NCI-H1930 (cell line): ENCODE data around the gene MAP7D1.
A peak's percentile ranks its signal among the peaks of the same experiment; 100 is the strongest.

Experiments
- DNase-seq, 2 experiments: peaks; one replicate each; lab custom pipeline; 2025; lab: John Stamatoyannopoulos, UW

Gene MAP7D1

GRCh38 chr1:36126797-36127500 is 29.0 kb upstream of the MAP7D1 start:
- DNase-seq: no peak

- DNase-seq: no peak
These were observed 27.6 kb upstream of the MAP7D1 start for GRCh38 chr1:36128126-36128904.

- DNase-seq: no peak
These were observed 27.1 kb upstream of the MAP7D1 start for GRCh38 chr1:36128905-36129206.

GRCh38 chr1:36132029-36132428 is 23.9 kb upstream of the MAP7D1 start:
- no peak for DNase-seq

GRCh38 chr1:36133484-36133883 is 22.5 kb upstream of the MAP7D1 start:
- DNase-seq: no peak

- DNase-seq: no peak
These were observed 21.9 kb upstream of the MAP7D1 start for GRCh38 chr1:36134031-36134430.

GRCh38 chr1:36134505-36135329 is 21.2 kb upstream of the MAP7D1 start:
- DNase-seq: peak; percentile 6 to 25

GRCh38 chr1:36135330-36135667 is 20.7 kb upstream of the MAP7D1 start:
- DNase-seq: no peak

GRCh38 chr1:36135796-36136195 is 20.2 kb upstream of the MAP7D1 start:
- DNase-seq: no peak

GRCh38 chr1:36136535-36136934 is 19.4 kb upstream of the MAP7D1 start:
- no peak for DNase-seq

GRCh38 chr1:36137226-36137625 is 18.7 kb upstream of the MAP7D1 start:
- no peak for DNase-seq

GRCh38 chr1:36137776-36138175 is 18.2 kb upstream of the MAP7D1 start:
- DNase-seq: no peak

GRCh38 chr1:36139521-36139920 is 16.4 kb upstream of the MAP7D1 start:
- DNase-seq: no peak

GRCh38 chr1:36142121-36142520 is 13.8 kb upstream of the MAP7D1 start:
- DNase-seq: no peak

GRCh38 chr1:36143424-36143823 is 12.5 kb upstream of the MAP7D1 start:
- DNase-seq: no peak

- no peak for DNase-seq
These were observed 11.5 kb upstream of the MAP7D1 start for GRCh38 chr1:36144413-36144812.

GRCh38 chr1:36148821-36149236 is 7.1 kb upstream of the MAP7D1 start:
- no peak for DNase-seq

- DNase-seq: peak; percentile 98 to 99
These were observed 6.6 kb upstream of the MAP7D1 start, which contains the start of gene TRAPPC3 for GRCh38 chr1:36149237-36149972. TSS of gene TRAPPC3 (minus strand) at chr1:36149486. CDS start at chr1:36149378, 108 bp downstream.

- no peak for DNase-seq
These were observed 6.0 kb upstream of the MAP7D1 start for GRCh38 chr1:36149973-36150295.

GRCh38 chr1:36150296-36151133 is 5.4 kb upstream of the MAP7D1 start:
- peak; percentile 52 to 61 for DNase-seq

- DNase-seq: no peak
These were observed 4.7 kb upstream of the MAP7D1 start for GRCh38 chr1:36151134-36151844.
